SJCRH30 (cell line): Measurements from ENCODE around the gene GDPGP1. TPM values are rescaled to one million over a fixed set of nuclear protein-coding genes. Genes with fewer than 3 reads are reported as not detected.
A peak's percentile ranks its signal among the peaks of the same experiment; 100 is the strongest.
"Not testable (repeated sequence)": the region's sequence is repeated elsewhere in the genome, so short reads cannot be mapped to it uniquely, and the experiment has no call there.

ENCODE experiments used
- DNase-seq, 2 experiments: peaks; one replicate each; pipeline ENCODE4 v3.0.0-alpha.2; 2015 to 2020
- H3K27ac ChIP-seq: fragments of 250-450 bp; sonication (Bioruptor Pico); 2 replicates; pipeline ENCODE4 v1.5.1; 2020; ENCODE audit warnings: mild to moderate bottlenecking, moderate library complexity
- H3K27me3 ChIP-seq: fragments of 250-450 bp; sonication (Bioruptor Pico); 2 replicates; pipeline ENCODE4 v1.5.1; 2020; ENCODE audit warnings: mild to moderate bottlenecking, moderate library complexity
- H3K36me3 ChIP-seq: fragments of 250-450 bp; sonication (Bioruptor Pico); 2 replicates; pipeline ENCODE4 v1.5.1; 2020; ENCODE audit warnings: mild to moderate bottlenecking, moderate library complexity
- H3K4me1 ChIP-seq: fragments of 250-450 bp; sonication (Bioruptor Pico); 2 replicates; pipeline ENCODE4 v1.5.1; 2020; ENCODE audit warnings: mild to moderate bottlenecking, moderate library complexity
- H3K4me3 ChIP-seq: fragments of 250-450 bp; sonication (Bioruptor Pico); 2 replicates; pipeline ENCODE4 v1.5.1; 2020; ENCODE audit warnings: mild to moderate bottlenecking, moderate library complexity
- H3K9me3 ChIP-seq: fragments of 250-450 bp; sonication (Bioruptor Pico); replicated peaks from 2 replicates; pipeline ENCODE4 v1.5.1; 2020; ENCODE audit warnings: mild to moderate bottlenecking, moderate library complexity
- total RNA-seq: library from RNA; depleted of rRNA; stranded (reverse); fragments of >200 nt; shearing (Covaris generic); gene quantifications from 2 replicates; pipeline ENCODE4 v1.2.3, GENCODE V29; 2014

GDPGP1 gene
- total RNA-seq, 1 experiment from 2014 or later, result 1.8 TPM

GRCh38 chr15:90249203-90249863 is 15.3 kb downstream of the GDPGP1 start, which contains the start of gene TTLL13:
Gene TTLL13 (plus strand): TSS chr15:90249556. CDS start chr15:90250631, 1,075 bp downstream.
- peak; percentile 96 to 98 for DNase-seq
- H3K9me3 ChIP-seq, result no peaks in the 10 kb centered on the region
- H3K4me1 ChIP-seq, result no peaks in the 10 kb centered on the region
- peak within 1 kb of the TSS; percentile 56 for H3K4me3 ChIP-seq
- H3K27ac ChIP-seq, result no peak within 1 kb of the TSS
- H3K36me3 ChIP-seq, result no peaks in the 10 kb centered on the region
- no peaks in the 10 kb centered on the region for H3K27me3 ChIP-seq

DNA sequence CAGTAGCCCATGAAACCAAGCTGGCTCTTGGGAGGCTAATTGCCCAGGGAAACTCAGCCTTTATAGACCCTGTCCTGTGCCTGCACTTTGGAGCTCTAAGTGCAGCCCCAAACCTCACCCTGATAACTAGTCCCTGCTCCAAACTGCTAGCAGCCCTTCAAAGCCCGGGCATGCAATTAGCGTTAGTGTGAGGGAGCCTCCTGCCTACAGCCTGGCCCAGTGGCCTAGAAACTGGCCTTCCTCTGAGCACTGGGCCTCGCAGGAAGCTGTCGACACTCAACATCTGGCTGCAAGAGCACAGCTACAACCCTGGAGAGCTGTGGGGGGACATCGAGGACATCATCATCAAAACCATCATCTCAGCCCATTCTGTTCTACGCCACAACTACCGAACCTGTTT is 23.8 kb downstream of the GDPGP1 start:
- Histone ChIP-seq H3K4me3 (no peak overlapping the region), H3K9me3 (no peaks in the 10 kb centered on the region), H3K36me3 (no peaks in the 10 kb centered on the region), H3K27me3 (no peaks in the 10 kb centered on the region), H3K4me1 (no peaks in the 10 kb centered on the region), H3K27ac (no peak overlapping the region)
- no peak for DNase-seq

DNA sequence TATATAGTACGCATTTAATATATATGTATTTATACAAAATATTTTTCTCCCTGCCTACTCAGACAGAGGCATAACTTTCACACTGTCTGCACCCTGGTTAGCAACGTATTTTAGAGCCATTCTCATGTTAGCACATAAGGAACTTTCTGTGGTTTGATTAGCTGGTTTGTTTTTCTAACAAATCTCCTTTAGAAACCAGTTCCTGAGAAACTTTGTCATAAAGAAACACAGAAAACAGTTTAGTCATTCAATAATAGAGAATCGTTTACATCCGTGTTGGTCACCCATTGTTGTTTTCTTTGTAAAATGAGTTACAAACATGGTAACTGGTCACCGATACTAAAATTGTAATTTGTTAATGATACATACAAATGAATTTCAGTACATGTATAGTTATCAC is 25.5 kb downstream of the GDPGP1 start:
- no peaks in the 10 kb centered on the region for H3K4me1 ChIP-seq
- no peak overlapping the region for H3K4me3 ChIP-seq
- no peaks in the 10 kb centered on the region for H3K27me3 ChIP-seq
- no peak for DNase-seq
- no peaks in the 10 kb centered on the region for H3K36me3 ChIP-seq
- H3K9me3 ChIP-seq, result no peaks in the 10 kb centered on the region
- H3K27ac ChIP-seq, result no peak overlapping the region

- H3K36me3 ChIP-seq, H3K9me3 ChIP-seq, H3K4me3 ChIP-seq, H3K4me1 ChIP-seq, DNase-seq, H3K27ac ChIP-seq, H3K27me3 ChIP-seq: not testable (repeated sequence)
Observed at GRCh38 chr15:90260731-90261130, 26.7 kb downstream of the GDPGP1 start.

GRCh38 chr15:90261811-90262210 is 27.8 kb downstream of the GDPGP1 start:
- no peaks in the 10 kb centered on the region for H3K9me3 ChIP-seq
- H3K27me3 ChIP-seq, result no peaks in the 10 kb centered on the region
- no peaks in the 10 kb centered on the region; the same call in 1 of the 2 replicates for H3K36me3 ChIP-seq
- H3K27ac ChIP-seq, result no peak overlapping the region
- no peak overlapping the region for H3K4me3 ChIP-seq
- no peaks in the 10 kb centered on the region for H3K4me1 ChIP-seq
- no peak for DNase-seq

- no peak for DNase-seq
- Histone ChIP-seq H3K4me3 (no peak overlapping the region), H3K27me3 (no peaks in the 10 kb centered on the region), H3K4me1 (no peaks in the 10 kb centered on the region), H3K9me3 (no peaks in the 10 kb centered on the region), H3K27ac (no peak overlapping the region), H3K36me3 (peaks cover 5% of the 10 kb centered on the region)
Observed at GRCh38 chr15:90262426-90262825, 28.4 kb downstream of the GDPGP1 start.

- Histone ChIP-seq H3K36me3 (peaks cover 17% of the 10 kb centered on the region), H3K27me3 (no peaks in the 10 kb centered on the region), H3K9me3 (no peaks in the 10 kb centered on the region), H3K27ac (peak overlapping the region; percentile 86; the same call in 1 of the 2 replicates), H3K4me3 (peak overlapping the region; percentile 84), H3K4me1 (no peaks in the 10 kb centered on the region)
- DNase-seq, result no peak
Observed at GRCh38 chr15:90264671-90265070, 30.7 kb downstream of the GDPGP1 start.

DNA sequence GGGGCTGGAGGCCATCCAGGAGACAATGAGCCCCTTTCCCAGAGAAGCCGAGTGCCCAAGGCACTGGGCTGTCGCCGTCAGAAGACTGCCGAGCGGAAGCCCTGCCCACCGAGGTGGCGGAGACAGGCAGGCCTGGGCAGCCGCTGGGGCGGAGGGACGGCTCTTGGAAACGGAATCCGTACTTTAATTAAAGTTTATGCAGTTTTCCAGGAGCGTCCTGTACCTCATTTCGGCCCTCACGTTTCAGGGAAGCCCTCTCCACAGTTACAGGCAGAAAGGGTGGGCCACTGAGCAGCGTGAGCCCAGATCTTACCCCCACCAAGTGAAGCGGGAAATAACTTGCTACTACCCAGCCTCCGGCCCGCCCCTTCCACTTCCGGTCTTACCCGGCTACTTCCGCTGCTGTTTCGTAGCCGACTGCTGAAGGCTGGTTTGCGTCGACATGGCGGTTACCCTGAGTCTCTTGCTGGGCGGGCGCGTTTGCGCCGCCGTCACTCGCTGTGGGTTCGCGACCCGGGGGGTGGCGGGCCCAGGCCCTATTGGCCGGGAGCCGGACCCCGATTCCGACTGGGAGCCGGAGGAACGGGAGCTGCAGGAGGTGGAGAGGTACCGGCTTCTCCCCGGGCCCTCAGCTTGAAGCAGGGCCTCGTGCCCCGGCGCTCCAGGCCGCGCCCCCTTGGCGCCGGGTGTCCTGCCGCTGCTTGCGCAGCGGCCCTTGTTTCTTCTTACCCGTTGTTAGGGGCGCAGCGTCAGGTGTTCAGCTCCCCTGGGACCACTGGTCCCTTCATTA is 31.5 kb downstream of the GDPGP1 start, which contains the start of gene NGRN:
TSS of gene NGRN (plus strand) at position 402 of the 790 bp plus-strand sequence. CDS start at position 443, 41 bp downstream.
- Histone ChIP-seq H3K27ac (peak within 1 kb of the TSS; percentile 86), H3K27me3 (no peaks in the 10 kb centered on the region), H3K9me3 (no peaks in the 10 kb centered on the region)

GRCh38 chr15:90266061-90266431 is 32.0 kb downstream of the GDPGP1 start:
- peak; percentile 49 to 78 for DNase-seq
- peak overlapping the region; percentile 84 for H3K4me3 ChIP-seq
- H3K27me3 ChIP-seq, result no peaks in the 10 kb centered on the region
- H3K36me3 ChIP-seq, result peaks cover 30% of the 10 kb centered on the region
- H3K27ac ChIP-seq, result peak overlapping the region; percentile 86
- H3K9me3 ChIP-seq, result no peaks in the 10 kb centered on the region
- no peaks in the 10 kb centered on the region for H3K4me1 ChIP-seq

More for the DNA sequence above, 31.5 kb downstream of the GDPGP1 start, which contains the start of gene NGRN:
- peak within 1 kb of the TSS; percentile 84 for H3K4me3 ChIP-seq
- peak; percentile 94 to 95 for DNase-seq
- H3K36me3 ChIP-seq, result peaks cover 24% of the 10 kb centered on the region
- H3K4me1 ChIP-seq, result no peaks in the 10 kb centered on the region

GRCh38 chr15:90266485-90266884 is 32.5 kb downstream of the GDPGP1 start:
- peaks cover 34% of the 10 kb centered on the region for H3K36me3 ChIP-seq
- peak overlapping the region; percentile 86; the same call in 1 of the 2 replicates for H3K27ac ChIP-seq
- peak in 1 of 2 experiments; percentile 25 for DNase-seq
- peak overlapping the region; percentile 84 for H3K4me3 ChIP-seq
- H3K4me1 ChIP-seq, result no peaks in the 10 kb centered on the region
- H3K27me3 ChIP-seq, result no peaks in the 10 kb centered on the region
- no peaks in the 10 kb centered on the region for H3K9me3 ChIP-seq

DNA sequence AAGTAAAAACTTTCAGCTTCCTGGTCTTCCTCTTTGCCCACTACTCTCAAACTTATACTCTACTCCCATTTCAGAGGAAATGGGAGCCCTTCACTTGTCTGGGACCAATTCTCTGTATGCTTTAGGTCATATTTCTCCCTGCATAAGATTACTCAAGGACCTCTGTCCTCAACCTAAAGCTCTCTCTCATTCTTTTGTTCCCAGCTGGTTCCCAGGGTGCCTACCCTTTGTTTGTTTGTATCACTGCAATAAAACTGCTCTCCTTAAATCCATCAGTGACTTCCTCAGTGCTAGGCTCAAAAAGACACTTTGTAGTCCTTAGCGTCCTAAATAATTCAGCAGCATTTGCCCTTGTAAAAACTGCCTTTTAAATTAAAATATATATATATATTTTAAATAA is 34.4 kb downstream of the GDPGP1 start:
- Histone ChIP-seq H3K9me3 (no peaks in the 10 kb centered on the region), H3K36me3 (peaks cover 54% of the 10 kb centered on the region), H3K4me1 (no peaks in the 10 kb centered on the region), H3K4me3 (no peak overlapping the region), H3K27ac (no peak overlapping the region), H3K27me3 (no peaks in the 10 kb centered on the region)
- DNase-seq, result no peak

- no peak overlapping the region for H3K27ac ChIP-seq
- H3K9me3 ChIP-seq, result no peaks in the 10 kb centered on the region
- peaks cover 55% of the 10 kb centered on the region for H3K36me3 ChIP-seq
- no peaks in the 10 kb centered on the region for H3K27me3 ChIP-seq
- no peaks in the 10 kb centered on the region for H3K4me1 ChIP-seq
- no peak overlapping the region for H3K4me3 ChIP-seq
- DNase-seq, result no peak
Observed at GRCh38 chr15:90270502-90271150, 36.6 kb downstream of the GDPGP1 start.

GRCh38 chr15:90271459-90272166 is 37.6 kb downstream of the GDPGP1 start:
- no peak for DNase-seq
- no peaks in the 10 kb centered on the region for H3K27me3 ChIP-seq
- H3K9me3 ChIP-seq, result no peaks in the 10 kb centered on the region
- no peak overlapping the region for H3K4me3 ChIP-seq
- H3K4me1 ChIP-seq, result no peaks in the 10 kb centered on the region
- H3K27ac ChIP-seq, result no peak overlapping the region
- H3K36me3 ChIP-seq, result peaks cover 62% of the 10 kb centered on the region

- not testable (repeated sequence) for H3K27ac ChIP-seq, H3K9me3 ChIP-seq, DNase-seq, H3K4me3 ChIP-seq, H3K27me3 ChIP-seq, H3K36me3 ChIP-seq, H3K4me1 ChIP-seq
Observed at GRCh38 chr15:90278467-90278866, 44.5 kb downstream of the GDPGP1 start.
